DND-41 (cell line): ENCODE data around the gene DUSP10.

Source experiments
- CTCF ChIP-seq: IDR thresholded peaks from 2 replicates; pipeline ENCODE4 v1.5.1; 2012; ENCODE audit warnings: borderline replicate concordance, low read length, moderate library complexity, mild to moderate bottlenecking; ENCODE audit not compliant: poor library complexity, severe bottlenecking; ENCODE audit errors: extremely low read depth
- EZH2 ChIP-seq: IDR thresholded peaks from 3 replicates; pipeline ENCODE4 v1.6.1; 2012; ENCODE audit warnings: borderline replicate concordance, low read depth, mild to moderate bottlenecking, moderate library complexity, low read length, inconsistent platforms; ENCODE audit not compliant: severe bottlenecking

DNA sequence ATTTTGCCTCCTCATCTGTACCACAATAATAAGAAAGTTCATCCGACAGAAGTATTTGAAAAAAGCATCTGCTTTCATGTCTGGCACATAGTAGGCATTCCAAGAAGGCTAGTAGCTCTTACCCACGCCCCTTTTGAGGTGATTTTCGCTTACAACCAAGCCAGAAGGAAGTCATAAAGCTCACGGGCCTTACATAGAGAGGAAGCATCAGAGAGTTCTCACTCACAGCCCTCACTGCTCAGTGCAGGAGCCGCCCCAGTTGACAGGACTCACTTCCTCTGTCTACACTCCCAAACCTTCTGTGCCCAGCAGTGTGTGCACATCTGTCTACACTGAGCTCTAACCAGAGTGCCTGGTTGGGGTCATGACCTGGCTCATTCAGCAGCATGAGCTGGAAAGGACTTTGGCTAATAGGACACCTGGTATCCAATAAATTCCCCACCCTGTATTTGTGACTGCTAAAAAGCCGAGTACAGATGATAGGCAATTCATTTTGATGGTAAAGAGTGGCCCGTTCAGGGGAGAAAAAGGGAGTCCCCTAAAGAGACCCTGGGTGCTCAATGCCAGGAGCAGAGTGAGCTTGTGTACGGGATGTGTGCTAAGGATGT lies 36.8 kb upstream of the DUSP10 start:
- TF ChIP-seq EZH2 (no peak), CTCF (no peak)
